ENCODE data around the gene ROR2. TPM values are rescaled to one million over a fixed set of nuclear protein-coding genes. Genes with fewer than 3 reads are reported as not detected.

Gene ROR2
- polyA plus RNA-seq, 4 donors = 0.54 to 5.6 (median 3.2) TPM; not detected in 1

- 84 to 89% (median 86%) methylated on average over 8 of the region's 8 CpGs for WGBS, 3 donors
These were observed 22.0 kb downstream of the ROR2 start for GRCh38 chr9:91927922-91928510.

GRCh38 chr9:91924090-91924489 lies 25.9 kb downstream of the ROR2 start:
- DNase-seq = no peak
- no peak for FAIRE-seq
- 79 to 86% (median 85%) methylated on average over 6 of the region's 6 CpGs for WGBS, 3 donors

More at GRCh38 chr9:91927922-91928510, 22.0 kb downstream of the ROR2 start:
- no peaks in the 10 kb centered on the region for H3K4me1 ChIP-seq (ENCODE audit: control insufficient read depth in 3 of 3, insufficient read depth in 2 of 3, low read depth in 1 of 3, low read length in 2 of 3)
- DNase-seq (no peak), FAIRE-seq (no peak)
- no peaks in the 10 kb centered on the region for H3K27me3 ChIP-seq (ENCODE audit: control insufficient read depth in 3 of 3, insufficient read depth in 3 of 3, low read length in 3 of 3)
- peaks cover 0 to 4% (median 0%) of the 10 kb centered on the region in 3 donors for H3K36me3 ChIP-seq (ENCODE audit: control insufficient read depth in 3 of 3, insufficient read depth in 2 of 3, low read depth in 1 of 3, low read length in 3 of 3)
- H3K27ac ChIP-seq (ENCODE audit: low read depth in 1 of 3, low read length in 2 of 3) = no peak overlapping the region
- peaks cover 2 to 30% of the 10 kb centered on the region in 2 donors for H3K9me3 ChIP-seq (ENCODE audit: control insufficient read depth in 2 of 2, insufficient read depth in 1 of 2, low read depth in 1 of 2, low read length in 1 of 2)
- no peak overlapping the region for H3K4me3 ChIP-seq (ENCODE audit: low read depth in 1 of 3, low read length in 3 of 3)

GRCh38 chr9:91923145-91923544 lies 26.9 kb downstream of the ROR2 start:
- 53 to 61% (median 59%) methylated on average over 1 of the region's 1 CpG for WGBS, 3 donors
- H3K27me3 ChIP-seq (ENCODE audit: control insufficient read depth in 3 of 3, insufficient read depth in 3 of 3, low read length in 3 of 3) = no peaks in the 10 kb centered on the region
- H3K27ac ChIP-seq (ENCODE audit: low read depth in 1 of 3, low read length in 2 of 3) = no peak overlapping the region
- no peaks in the 10 kb centered on the region for H3K4me1 ChIP-seq (ENCODE audit: control insufficient read depth in 3 of 3, insufficient read depth in 2 of 3, low read depth in 1 of 3, low read length in 2 of 3)
- H3K4me3 ChIP-seq (ENCODE audit: low read depth in 1 of 3, low read length in 3 of 3) = no peak overlapping the region
- FAIRE-seq = no peak
- H3K9me3 ChIP-seq (ENCODE audit: control insufficient read depth in 2 of 2, insufficient read depth in 1 of 2, low read depth in 1 of 2, low read length in 1 of 2) = peaks cover 0 to 5% of the 10 kb centered on the region in 2 donors
- DNase-seq = no peak
- peaks cover 0 to 1% (median 0%) of the 10 kb centered on the region in 3 donors for H3K36me3 ChIP-seq (ENCODE audit: control insufficient read depth in 3 of 3, insufficient read depth in 2 of 3, low read depth in 1 of 3, low read length in 3 of 3)

More at GRCh38 chr9:91924090-91924489, 25.9 kb downstream of the ROR2 start:
- Histone ChIP-seq H3K4me1 (ENCODE audit: control insufficient read depth in 3 of 3, insufficient read depth in 2 of 3, low read depth in 1 of 3, low read length in 2 of 3) (no peaks in the 10 kb centered on the region), H3K4me3 (ENCODE audit: low read depth in 1 of 3, low read length in 3 of 3) (no peak overlapping the region), H3K36me3 (ENCODE audit: control insufficient read depth in 3 of 3, insufficient read depth in 2 of 3, low read depth in 1 of 3, low read length in 3 of 3) (peaks cover 0 to 4% (median 0%) of the 10 kb centered on the region in 3 donors), H3K27ac (ENCODE audit: low read depth in 1 of 3, low read length in 2 of 3) (no peak overlapping the region), H3K27me3 (ENCODE audit: control insufficient read depth in 3 of 3, insufficient read depth in 3 of 3, low read length in 3 of 3) (no peaks in the 10 kb centered on the region), H3K9me3 (ENCODE audit: control insufficient read depth in 2 of 2, insufficient read depth in 1 of 2, low read depth in 1 of 2, low read length in 1 of 2) (peaks cover 0 to 14% of the 10 kb centered on the region in 2 donors)

GRCh38 chr9:91921371-91921770 lies 28.7 kb downstream of the ROR2 start:
- DNase-seq = no peak
- H3K4me3 ChIP-seq (ENCODE audit: low read depth in 1 of 3, low read length in 3 of 3) = no peak overlapping the region
- H3K36me3 ChIP-seq (ENCODE audit: control insufficient read depth in 3 of 3, insufficient read depth in 2 of 3, low read depth in 1 of 3, low read length in 3 of 3) = no peaks in the 10 kb centered on the region
- no peak for FAIRE-seq
- H3K27ac ChIP-seq (ENCODE audit: low read depth in 1 of 3, low read length in 2 of 3) = no peak overlapping the region
- H3K4me1 ChIP-seq (ENCODE audit: control insufficient read depth in 3 of 3, insufficient read depth in 2 of 3, low read depth in 1 of 3, low read length in 2 of 3) = no peaks in the 10 kb centered on the region
- no peaks in the 10 kb centered on the region for H3K27me3 ChIP-seq (ENCODE audit: control insufficient read depth in 3 of 3, insufficient read depth in 3 of 3, low read length in 3 of 3)
- no peaks in the 10 kb centered on the region for H3K9me3 ChIP-seq (ENCODE audit: control insufficient read depth in 2 of 2, insufficient read depth in 1 of 2, low read depth in 1 of 2, low read length in 1 of 2)
- WGBS, 3 donors = 76 to 88% (median 85%) methylated on average over 9 of the region's 9 CpGs

- no peaks in the 10 kb centered on the region for H3K9me3 ChIP-seq (ENCODE audit: control insufficient read depth in 2 of 2, insufficient read depth in 1 of 2, low read depth in 1 of 2, low read length in 1 of 2)
- H3K4me1 ChIP-seq (ENCODE audit: control insufficient read depth in 3 of 3, insufficient read depth in 2 of 3, low read depth in 1 of 3, low read length in 2 of 3) = no peaks in the 10 kb centered on the region
- no peak for FAIRE-seq
- no peaks in the 10 kb centered on the region for H3K27me3 ChIP-seq (ENCODE audit: control insufficient read depth in 3 of 3, insufficient read depth in 3 of 3, low read length in 3 of 3)
- 66 to 73% (median 68%) methylated on average over 6 of the region's 6 CpGs for WGBS, 3 donors
- H3K4me3 ChIP-seq (ENCODE audit: low read depth in 1 of 3, low read length in 3 of 3) = no peak overlapping the region
- no peaks in the 10 kb centered on the region for H3K36me3 ChIP-seq (ENCODE audit: control insufficient read depth in 3 of 3, insufficient read depth in 2 of 3, low read depth in 1 of 3, low read length in 3 of 3)
- H3K27ac ChIP-seq (ENCODE audit: low read depth in 1 of 3, low read length in 2 of 3) = no peak overlapping the region
- no peak for DNase-seq
These were observed 29.2 kb downstream of the ROR2 start for GRCh38 chr9:91920630-91921350.

GRCh38 chr9:91919621-91920020 lies 30.4 kb downstream of the ROR2 start:
- DNase-seq = no peak
- no peak overlapping the region for H3K4me3 ChIP-seq (ENCODE audit: low read depth in 1 of 3, low read length in 3 of 3)
- no peaks in the 10 kb centered on the region for H3K9me3 ChIP-seq (ENCODE audit: control insufficient read depth in 2 of 2, insufficient read depth in 1 of 2, low read depth in 1 of 2, low read length in 1 of 2)
- no peaks in the 10 kb centered on the region for H3K27me3 ChIP-seq (ENCODE audit: control insufficient read depth in 3 of 3, insufficient read depth in 3 of 3, low read length in 3 of 3)
- H3K36me3 ChIP-seq (ENCODE audit: control insufficient read depth in 3 of 3, insufficient read depth in 2 of 3, low read depth in 1 of 3, low read length in 3 of 3) = peaks cover 0 to 4% (median 0%) of the 10 kb centered on the region in 3 donors
- FAIRE-seq = no peak
- 87 to 95% (median 91%) methylated on average over 5 of the region's 5 CpGs for WGBS, 3 donors
- no peaks in the 10 kb centered on the region for H3K4me1 ChIP-seq (ENCODE audit: control insufficient read depth in 3 of 3, insufficient read depth in 2 of 3, low read depth in 1 of 3, low read length in 2 of 3)
- H3K27ac ChIP-seq (ENCODE audit: low read depth in 1 of 3, low read length in 2 of 3) = no peak overlapping the region

- H3K4me3 ChIP-seq (ENCODE audit: low read depth in 1 of 3, low read length in 3 of 3) = no peak overlapping the region
- FAIRE-seq (no peak), DNase-seq (no peak)
- no peaks in the 10 kb centered on the region for H3K27me3 ChIP-seq (ENCODE audit: control insufficient read depth in 3 of 3, insufficient read depth in 3 of 3, low read length in 3 of 3)
- H3K27ac ChIP-seq (ENCODE audit: low read depth in 1 of 3, low read length in 2 of 3) = no peak overlapping the region
- WGBS, 3 donors = 81 to 87% (median 87%) methylated on average over 7 of the region's 7 CpGs
- H3K9me3 ChIP-seq (ENCODE audit: control insufficient read depth in 2 of 2, insufficient read depth in 1 of 2, low read depth in 1 of 2, low read length in 1 of 2) = no peaks in the 10 kb centered on the region
- peaks cover 0 to 4% (median 0%) of the 10 kb centered on the region in 3 donors for H3K36me3 ChIP-seq (ENCODE audit: control insufficient read depth in 3 of 3, insufficient read depth in 2 of 3, low read depth in 1 of 3, low read length in 3 of 3)
- no peaks in the 10 kb centered on the region for H3K4me1 ChIP-seq (ENCODE audit: control insufficient read depth in 3 of 3, insufficient read depth in 2 of 3, low read depth in 1 of 3, low read length in 2 of 3)
These were observed 32.6 kb downstream of the ROR2 start for GRCh38 chr9:91917436-91917835.

- Histone ChIP-seq H3K4me1 (ENCODE audit: control insufficient read depth in 3 of 3, insufficient read depth in 2 of 3, low read depth in 1 of 3, low read length in 2 of 3) (no peaks in the 10 kb centered on the region), H3K36me3 (ENCODE audit: control insufficient read depth in 3 of 3, insufficient read depth in 2 of 3, low read depth in 1 of 3, low read length in 3 of 3) (peaks cover 0 to 4% (median 0%) of the 10 kb centered on the region in 3 donors), H3K9me3 (ENCODE audit: control insufficient read depth in 2 of 2, insufficient read depth in 1 of 2, low read depth in 1 of 2, low read length in 1 of 2) (no peaks in the 10 kb centered on the region), H3K27ac (ENCODE audit: low read depth in 1 of 3, low read length in 2 of 3) (no peak overlapping the region), H3K4me3 (ENCODE audit: low read depth in 1 of 3, low read length in 3 of 3) (no peak overlapping the region), H3K27me3 (ENCODE audit: control insufficient read depth in 3 of 3, insufficient read depth in 3 of 3, low read length in 3 of 3) (no peaks in the 10 kb centered on the region)
- DNase-seq (no peak), FAIRE-seq (no peak)
- 55 to 70% (median 65%) methylated on average over 10 of the region's 10 CpGs for WGBS, 3 donors
These were observed 34.3 kb downstream of the ROR2 start for GRCh38 chr9:91915524-91916263.

All from small intestine (tissue), 7 donors.